Measurements from ENCODE around the gene RTKN. TPM values are rescaled to one million over a fixed set of nuclear protein-coding genes. Genes with fewer than 3 reads are reported as not detected.
"Not testable (repeated sequence)": the region's sequence is repeated elsewhere in the genome, so short reads cannot be mapped to it uniquely, and the experiment has no call there.

Gene RTKN
- total RNA-seq, 3 donors from 2014 or later, result 9.3 to 49.9 (median 36.7) TPM

- H3K4me3 ChIP-seq, result no peak overlapping the region
- H3K9me3 ChIP-seq, result no peaks in the 10 kb centered on the region
- no peaks in the 10 kb centered on the region for H3K27me3 ChIP-seq
- H3K36me3 ChIP-seq, result no peaks in the 10 kb centered on the region
- no peak overlapping the region for H3K27ac ChIP-seq
- no peak for DNase-seq (ENCODE audit: low spot score in 2 of 2)
- TF ChIP-seq POLR2A (IDR thresholded peaks at IDR 0.05), result no peak
- TF ChIP-seq, protein P1, sequence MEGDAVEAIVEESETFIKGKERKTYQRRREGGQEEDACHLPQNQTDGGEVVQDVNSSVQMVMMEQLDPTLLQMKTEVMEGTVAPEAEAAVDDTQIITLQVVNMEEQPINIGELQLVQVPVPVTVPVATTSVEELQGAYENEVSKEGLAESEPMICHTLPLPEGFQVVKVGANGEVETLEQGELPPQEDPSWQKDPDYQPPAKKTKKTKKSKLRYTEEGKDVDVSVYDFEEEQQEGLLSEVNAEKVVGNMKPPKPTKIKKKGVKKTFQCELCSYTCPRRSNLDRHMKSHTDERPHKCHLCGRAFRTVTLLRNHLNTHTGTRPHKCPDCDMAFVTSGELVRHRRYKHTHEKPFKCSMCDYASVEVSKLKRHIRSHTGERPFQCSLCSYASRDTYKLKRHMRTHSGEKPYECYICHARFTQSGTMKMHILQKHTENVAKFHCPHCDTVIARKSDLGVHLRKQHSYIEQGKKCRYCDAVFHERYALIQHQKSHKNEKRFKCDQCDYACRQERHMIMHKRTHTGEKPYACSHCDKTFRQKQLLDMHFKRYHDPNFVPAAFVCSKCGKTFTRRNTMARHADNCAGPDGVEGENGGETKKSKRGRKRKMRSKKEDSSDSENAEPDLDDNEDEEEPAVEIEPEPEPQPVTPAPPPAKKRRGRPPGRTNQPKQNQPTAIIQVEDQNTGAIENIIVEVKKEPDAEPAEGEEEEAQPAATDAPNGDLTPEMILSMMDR (IDR thresholded peaks at IDR 0.05), result no peak
- no peak for TF ChIP-seq POLR2AphosphoS5 (IDR thresholded peaks at IDR 0.05)
- no peaks in the 10 kb centered on the region for H3K4me1 ChIP-seq
- intact Hi-C loops (cut with DNase I; ENCODE audit: low total_unique reads), result no loop called here
Observed at GRCh38 chr2:74424995-74425406, 16.7 kb downstream of the RTKN start.

DNA sequence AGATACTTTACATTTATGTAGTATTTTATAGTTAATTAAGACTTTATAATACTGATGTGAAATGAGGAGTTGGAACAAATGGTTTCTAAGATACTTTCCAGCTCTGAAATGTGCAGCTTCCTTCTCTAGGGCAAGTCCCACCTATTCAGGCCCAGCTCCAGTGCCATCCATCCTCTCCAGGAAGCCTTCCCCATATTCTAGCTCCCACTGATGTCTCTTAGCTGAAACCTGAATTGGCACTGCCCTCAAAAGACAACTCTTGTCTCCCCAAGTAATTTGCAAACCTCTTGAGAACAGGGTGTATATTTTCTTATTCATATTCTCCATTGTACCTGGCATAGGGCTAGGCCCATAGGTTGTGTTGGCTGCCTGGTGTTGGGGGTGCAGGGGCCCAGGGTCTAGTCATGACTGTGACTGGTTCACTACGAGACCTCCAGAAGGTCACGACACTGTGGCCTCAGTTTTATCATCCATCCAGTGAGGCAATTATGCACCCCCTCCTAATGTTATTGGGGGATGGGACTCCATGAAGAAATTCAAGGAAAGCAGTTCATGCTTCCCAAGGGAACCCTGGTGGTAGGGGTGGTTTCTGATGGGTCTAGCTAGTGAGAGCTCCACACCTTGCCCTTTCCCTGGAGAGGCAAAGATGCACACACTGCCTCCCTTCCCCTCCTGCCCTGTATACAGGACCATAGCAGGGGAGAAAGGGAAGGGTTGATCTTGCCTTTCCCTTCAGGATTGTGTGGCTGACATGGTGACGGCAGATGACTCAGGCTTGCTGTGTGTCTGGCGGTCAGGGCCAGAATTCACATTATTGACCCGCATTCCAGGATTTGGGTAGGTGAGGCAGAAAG lies 17.4 kb downstream of the RTKN start:
- Histone ChIP-seq H3K27me3 (no peaks in the 10 kb centered on the region), H3K4me1 (no peaks in the 10 kb centered on the region), H3K9me3 (no peaks in the 10 kb centered on the region), H3K27ac (peak overlapping the region in 1 of 2 donors; percentile 7), H3K36me3 (no peaks in the 10 kb centered on the region), H3K4me3 (no peak overlapping the region)
- DNase-seq (ENCODE audit: low spot score in 2 of 2), result no peak
- intact Hi-C loops (cut with DNase I; ENCODE audit: low total_unique reads), result no loop called here
- TF ChIP-seq, protein P1 (IDR thresholded peaks at IDR 0.05), result no peak
- no peak for TF ChIP-seq POLR2AphosphoS5 (IDR thresholded peaks at IDR 0.05)
- no peak for TF ChIP-seq POLR2A (IDR thresholded peaks at IDR 0.05)

GRCh38 chr2:74423231-74424095 lies 18.3 kb downstream of the RTKN start:
- H3K9me3 ChIP-seq, result no peaks in the 10 kb centered on the region
- DNase-seq (ENCODE audit: low spot score in 2 of 2), result no peak
- no peaks in the 10 kb centered on the region for H3K36me3 ChIP-seq
- H3K27ac ChIP-seq, result peak overlapping the region in 1 of 2 donors; percentile 7
- no peak for TF ChIP-seq POLR2A (IDR thresholded peaks at IDR 0.05)
- TF ChIP-seq POLR2AphosphoS5 (IDR thresholded peaks at IDR 0.05), result no peak
- TF ChIP-seq, protein P1 (IDR thresholded peaks at IDR 0.05), result no peak
- H3K4me1 ChIP-seq, result no peaks in the 10 kb centered on the region
- intact Hi-C loops (cut with DNase I; ENCODE audit: low total_unique reads), result no loop called here
- no peak overlapping the region for H3K4me3 ChIP-seq
- H3K27me3 ChIP-seq, result no peaks in the 10 kb centered on the region

GRCh38 chr2:74421221-74421870 lies 20.4 kb downstream of the RTKN start, which contains the start of the genes C2orf81 and WDR54:
TSS of gene C2orf81 (minus strand) at chr2:74421619. CDS start at chr2:74421560, 59 bp downstream.
TSS of gene WDR54 (plus strand) at chr2:74421730. CDS start at chr2:74422154, 424 bp downstream.
- Histone ChIP-seq H3K4me3 (peak within 1 kb of the TSS; percentile 55 to 74 (median 73)), H3K4me1 (no peaks in the 10 kb centered on the region), H3K9me3 (no peaks in the 10 kb centered on the region), H3K36me3 (no peaks in the 10 kb centered on the region), H3K27me3 (no peaks in the 10 kb centered on the region), H3K27ac (peak within 1 kb of the TSS; percentile 85 to 86)
- peak; percentile 57 to 76 for DNase-seq (ENCODE audit: low spot score in 2 of 2)
- TF ChIP-seq, protein P1 (IDR thresholded peaks at IDR 0.05), result no peak
- TF ChIP-seq POLR2A (IDR thresholded peaks at IDR 0.05) (peak; percentile 28), POLR2AphosphoS5 (IDR thresholded peaks at IDR 0.05) (peak; percentile 56 to 57 (median 57))
- intact Hi-C loops (cut with DNase I; ENCODE audit: low total_unique reads), result no loop called here

GRCh38 chr2:74420443-74421103 lies 21.2 kb downstream of the RTKN start:
- H3K4me1 ChIP-seq; DNase-seq (ENCODE audit: low spot score in 2 of 2); H3K9me3 ChIP-seq; H3K27me3 ChIP-seq; H3K36me3 ChIP-seq; intact Hi-C loops (cut with DNase I; ENCODE audit: low total_unique reads): not testable (repeated sequence)
- Histone ChIP-seq H3K4me3 (peak overlapping the region; percentile 55 to 74 (median 73)), H3K27ac (peak overlapping the region in 1 of 2 donors; percentile 85)
